Activated CD8-positive, alpha-beta memory T cell treated with anti-CD3 and anti-CD28 coated beads, Interleukin-2, amount 10 ng/mL, durations not matched to agents 7 days and 5 days (primary cell): ENCODE results near the gene PVALEF. TPM values are rescaled to one million over a fixed set of nuclear protein-coding genes. Genes with fewer than 3 reads are reported as not detected.
A peak's percentile ranks its signal among the peaks of the same experiment; 100 is the strongest.

Source experiments
- ATAC-seq: fragments of 150-1000 bp; cut with Tn5 transposase; one replicate; pipeline ENCODE4 v1.10.0; 2021; ENCODE audit warnings: moderate library complexity
- CTCF ChIA-PET: fragments of 350-600 bp; sonication (Branson Sonifier 250); formaldehyde crosslinking; loops from one replicate; lab custom pipeline; 2021; ENCODE audit warnings: antibody characterized with exemption; lab: Charles Lee
- DNase-seq: peaks from one replicate; pipeline ENCODE4 v3.0.0-alpha.2; 2020
- H3K27ac Mint-ChIP-seq: one replicate; pipeline ENCODE4 v1.8.0; 2021; ENCODE audit warnings: mild to moderate bottlenecking, mixed read lengths
- H3K27me3 Mint-ChIP-seq: one replicate; pipeline ENCODE4 v1.8.0; 2021; ENCODE audit warnings: mixed read lengths
- H3K36me3 Mint-ChIP-seq: one replicate; pipeline ENCODE4 v1.8.0; 2021; ENCODE audit warnings: mild to moderate bottlenecking, mixed read lengths
- H3K4me1 Mint-ChIP-seq: one replicate; pipeline ENCODE4 v1.8.0; 2021; ENCODE audit warnings: mixed read lengths
- H3K4me3 Mint-ChIP-seq: one replicate; pipeline ENCODE4 v1.8.0; 2021; ENCODE audit warnings: mild to moderate bottlenecking, moderate library complexity, mixed read lengths
- H3K9me3 Mint-ChIP-seq: one replicate; pipeline ENCODE4 v1.8.0; 2022; ENCODE audit warnings: low read depth, mixed read lengths
- total RNA-seq, 2 experiments: library from RNA; stranded (reverse); gene quantifications; one replicate each; pipeline ENCODE4 v1.2.3, GENCODE V29; 2021

The PVALEF gene
- total RNA-seq, 2 experiments from 2014 or later = not detected

GRCh38 chr17:81198826-81199481 lies 33.6 kb downstream of the PVALEF start:
- Mint-ChIP-seq H3K4me1 (no peaks in the 10 kb centered on the region), H3K36me3 (no peaks in the 10 kb centered on the region), H3K9me3 (no peaks in the 10 kb centered on the region), H3K27me3 (no peaks in the 10 kb centered on the region), H3K4me3 (no peak overlapping the region), H3K27ac (no peak overlapping the region)
- CTCF ChIA-PET = interaction anchor here (0.6 kb wide), 1 partner anchor 55 kb away, joined by 3 read pairs; no protein-coding TSS in a partner anchor
- DNase-seq (no peak), ATAC-seq (no peak)

GRCh38 chr17:81199482-81199830 lies 34.1 kb downstream of the PVALEF start:
- CTCF ChIA-PET = no interaction called here
- H3K27ac Mint-ChIP-seq = no peak overlapping the region
- H3K27me3 Mint-ChIP-seq = no peaks in the 10 kb centered on the region
- ATAC-seq (no peak), DNase-seq (no peak)
- no peaks in the 10 kb centered on the region for H3K36me3 Mint-ChIP-seq
- no peaks in the 10 kb centered on the region for H3K4me1 Mint-ChIP-seq
- no peaks in the 10 kb centered on the region for H3K9me3 Mint-ChIP-seq
- H3K4me3 Mint-ChIP-seq = no peak overlapping the region

GRCh38 chr17:81200201-81200600 lies 34.9 kb downstream of the PVALEF start:
- Mint-ChIP-seq H3K4me3 (no peak overlapping the region), H3K36me3 (no peaks in the 10 kb centered on the region), H3K4me1 (no peaks in the 10 kb centered on the region), H3K27ac (no peak overlapping the region), H3K27me3 (no peaks in the 10 kb centered on the region), H3K9me3 (no peaks in the 10 kb centered on the region)
- no peak for DNase-seq
- no peak for ATAC-seq
- CTCF ChIA-PET = no interaction called here

- Mint-ChIP-seq H3K27me3 (no peaks in the 10 kb centered on the region), H3K4me1 (no peaks in the 10 kb centered on the region), H3K27ac (no peak overlapping the region), H3K4me3 (no peak overlapping the region), H3K36me3 (no peaks in the 10 kb centered on the region), H3K9me3 (no peaks in the 10 kb centered on the region)
- DNase-seq (no peak), ATAC-seq (peak; percentile 59)
- CTCF ChIA-PET = no interaction called here
Observed at GRCh38 chr17:81200695-81201580, 35.6 kb downstream of the PVALEF start.

GRCh38 chr17:81202318-81202717 lies 37.0 kb downstream of the PVALEF start:
- ATAC-seq (no peak), DNase-seq (no peak)
- no peaks in the 10 kb centered on the region for H3K36me3 Mint-ChIP-seq
- CTCF ChIA-PET = no interaction called here
- no peaks in the 10 kb centered on the region for H3K27me3 Mint-ChIP-seq
- H3K9me3 Mint-ChIP-seq = no peaks in the 10 kb centered on the region
- no peak overlapping the region for H3K4me3 Mint-ChIP-seq
- H3K27ac Mint-ChIP-seq = no peak overlapping the region
- H3K4me1 Mint-ChIP-seq = no peaks in the 10 kb centered on the region

GRCh38 chr17:81203136-81203535 lies 37.8 kb downstream of the PVALEF start:
- no peak for DNase-seq
- ATAC-seq = no peak
- CTCF ChIA-PET = no interaction called here
- H3K27ac Mint-ChIP-seq = no peak overlapping the region
- H3K36me3 Mint-ChIP-seq = no peaks in the 10 kb centered on the region
- no peaks in the 10 kb centered on the region for H3K27me3 Mint-ChIP-seq
- no peaks in the 10 kb centered on the region for H3K9me3 Mint-ChIP-seq
- no peak overlapping the region for H3K4me3 Mint-ChIP-seq
- no peaks in the 10 kb centered on the region for H3K4me1 Mint-ChIP-seq

GRCh38 chr17:81204578-81204977 lies 39.3 kb downstream of the PVALEF start:
- CTCF ChIA-PET = no interaction called here
- no peak overlapping the region for H3K27ac Mint-ChIP-seq
- no peak for ATAC-seq
- no peaks in the 10 kb centered on the region for H3K4me1 Mint-ChIP-seq
- H3K27me3 Mint-ChIP-seq = no peaks in the 10 kb centered on the region
- no peak overlapping the region for H3K4me3 Mint-ChIP-seq
- no peaks in the 10 kb centered on the region for H3K9me3 Mint-ChIP-seq
- DNase-seq = no peak
- no peaks in the 10 kb centered on the region for H3K36me3 Mint-ChIP-seq

- Mint-ChIP-seq H3K27ac (no peak overlapping the region), H3K27me3 (no peaks in the 10 kb centered on the region), H3K9me3 (no peaks in the 10 kb centered on the region), H3K36me3 (no peaks in the 10 kb centered on the region), H3K4me1 (no peaks in the 10 kb centered on the region), H3K4me3 (no peak overlapping the region)
- CTCF ChIA-PET = no interaction called here
- DNase-seq (no peak), ATAC-seq (no peak)
Observed at GRCh38 chr17:81206166-81206565, 40.9 kb downstream of the PVALEF start.

GRCh38 chr17:81206657-81207056 lies 41.4 kb downstream of the PVALEF start:
- H3K36me3 Mint-ChIP-seq = no peaks in the 10 kb centered on the region
- DNase-seq (no peak), ATAC-seq (no peak)
- no peak overlapping the region for H3K4me3 Mint-ChIP-seq
- H3K4me1 Mint-ChIP-seq = no peaks in the 10 kb centered on the region
- H3K27ac Mint-ChIP-seq = no peak overlapping the region
- H3K27me3 Mint-ChIP-seq = no peaks in the 10 kb centered on the region
- no peaks in the 10 kb centered on the region for H3K9me3 Mint-ChIP-seq
- CTCF ChIA-PET = no interaction called here

- Mint-ChIP-seq H3K9me3 (no peaks in the 10 kb centered on the region), H3K27me3 (no peaks in the 10 kb centered on the region), H3K27ac (no peak overlapping the region), H3K36me3 (no peaks in the 10 kb centered on the region), H3K4me3 (no peak overlapping the region), H3K4me1 (no peaks in the 10 kb centered on the region)
- DNase-seq (no peak), ATAC-seq (peak; percentile 29)
- CTCF ChIA-PET = no interaction called here
Observed at GRCh38 chr17:81207610-81208581, 42.6 kb downstream of the PVALEF start.

GRCh38 chr17:81208651-81209050 lies 43.3 kb downstream of the PVALEF start:
- H3K4me3 Mint-ChIP-seq = no peak overlapping the region
- H3K27ac Mint-ChIP-seq = no peak overlapping the region
- no peaks in the 10 kb centered on the region for H3K4me1 Mint-ChIP-seq
- ATAC-seq = no peak
- H3K27me3 Mint-ChIP-seq = no peaks in the 10 kb centered on the region
- no peak for DNase-seq
- H3K9me3 Mint-ChIP-seq = no peaks in the 10 kb centered on the region
- CTCF ChIA-PET = no interaction called here
- no peaks in the 10 kb centered on the region for H3K36me3 Mint-ChIP-seq

GRCh38 chr17:81209141-81209540 lies 43.8 kb downstream of the PVALEF start:
- H3K4me3 Mint-ChIP-seq = no peak overlapping the region
- CTCF ChIA-PET = no interaction called here
- DNase-seq (no peak), ATAC-seq (no peak)
- no peaks in the 10 kb centered on the region for H3K36me3 Mint-ChIP-seq
- no peak overlapping the region for H3K27ac Mint-ChIP-seq
- H3K9me3 Mint-ChIP-seq = no peaks in the 10 kb centered on the region
- H3K27me3 Mint-ChIP-seq = no peaks in the 10 kb centered on the region
- H3K4me1 Mint-ChIP-seq = no peaks in the 10 kb centered on the region

- CTCF ChIA-PET = no interaction called here
- Mint-ChIP-seq H3K27me3 (no peaks in the 10 kb centered on the region), H3K4me3 (no peak overlapping the region), H3K36me3 (no peaks in the 10 kb centered on the region), H3K9me3 (no peaks in the 10 kb centered on the region), H3K27ac (no peak overlapping the region), H3K4me1 (no peaks in the 10 kb centered on the region)
- DNase-seq (no peak), ATAC-seq (no peak)
Observed at GRCh38 chr17:81210466-81210865, 45.2 kb downstream of the PVALEF start.
